PFSK-1 (cell line): ENCODE results near the gene ADAMTSL4.

ENCODE experiments used
- POLR2AphosphoS5 ChIP-seq: IDR thresholded peaks from 2 replicates; pipeline ENCODE4 v1.6.1; 2012; ENCODE audit warnings: low read depth, mild to moderate bottlenecking, control low read depth, low read length, moderate library complexity
- REST ChIP-seq, 2 experiments: IDR thresholded peaks; 2 replicates each; pipeline versions ENCODE4 v1.6.1 to v1.8.0; 2011 to 2012; ENCODE audit warnings: low read depth in 2 of 2, low read length in 2 of 2, control low read depth in 1 of 2, inconsistent platforms in 1 of 2, mild to moderate bottlenecking in 1 of 2, moderate library complexity in 1 of 2; ENCODE audit not compliant: insufficient read depth in 1 of 2

GRCh38 chr1:150505431-150505830 lies 43.8 kb upstream of the ADAMTSL4 start:
- TF ChIP-seq POLR2AphosphoS5: no peak
- TF ChIP-seq REST (IDR thresholded peaks at IDR 0.05; ENCODE audit: insufficient read depth in 1 of 2, low read depth in 2 of 2, low read length in 2 of 2): no peak
